ENCODE results near the gene MYH7.
"Not testable (repeated sequence)": the region's sequence is repeated elsewhere in the genome, so short reads cannot be mapped to it uniquely, and the experiment has no call there.

MYH7 gene

GRCh38 chr14:23407516-23408306, 27.7 kb downstream of the MYH7 start, which contains the start of gene MYH6:
Gene MYH6 (minus strand): TSS chr14:23408273. CDS start chr14:23407223, 1,050 bp downstream.
- DNase-seq (ENCODE audit: low read depth in 2 of 2), result no peak

- no peak for DNase-seq (ENCODE audit: low read depth in 2 of 2)
Measured at GRCh38 chr14:23406725-23407355, 28.6 kb downstream of the MYH7 start.

GRCh38 chr14:23406244-23406643, 29.2 kb downstream of the MYH7 start:
- DNase-seq (ENCODE audit: low read depth in 2 of 2), result no peak

- DNase-seq (ENCODE audit: low read depth in 2 of 2), result no peak
Measured at GRCh38 chr14:23405516-23406025, 29.9 kb downstream of the MYH7 start.

- no peak for DNase-seq (ENCODE audit: low read depth in 2 of 2)
Measured at GRCh38 chr14:23405096-23405495, 30.4 kb downstream of the MYH7 start.

- DNase-seq (ENCODE audit: low read depth in 2 of 2), result no peak
Measured at GRCh38 chr14:23404331-23404900, 31.0 kb downstream of the MYH7 start.

GRCh38 chr14:23403908-23404307, 31.6 kb downstream of the MYH7 start:
- no peak for DNase-seq (ENCODE audit: low read depth in 2 of 2)

GRCh38 chr14:23403139-23403438, 32.4 kb downstream of the MYH7 start:
- DNase-seq (ENCODE audit: low read depth in 2 of 2), result no peak

GRCh38 chr14:23402296-23403138, 32.9 kb downstream of the MYH7 start:
- DNase-seq (ENCODE audit: low read depth in 2 of 2), result no peak

GRCh38 chr14:23401291-23401690, 34.2 kb downstream of the MYH7 start:
- DNase-seq (ENCODE audit: low read depth in 2 of 2), result no peak

- DNase-seq (ENCODE audit: low read depth in 2 of 2), result not testable (repeated sequence)
Measured at GRCh38 chr14:23400496-23401149, 34.8 kb downstream of the MYH7 start.

GRCh38 chr14:23399591-23399990, 35.9 kb downstream of the MYH7 start:
- DNase-seq (ENCODE audit: low read depth in 2 of 2), result no peak

- DNase-seq (ENCODE audit: low read depth in 2 of 2), result no peak
Measured at GRCh38 chr14:23399136-23399535, 36.3 kb downstream of the MYH7 start.

- DNase-seq (ENCODE audit: low read depth in 2 of 2), result no peak
Measured at GRCh38 chr14:23398348-23398747, 37.1 kb downstream of the MYH7 start.

- DNase-seq (ENCODE audit: low read depth in 2 of 2), result no peak
Measured at GRCh38 chr14:23396781-23397407, 38.6 kb downstream of the MYH7 start.

- no peak for DNase-seq (ENCODE audit: low read depth in 2 of 2)
Measured at GRCh38 chr14:23396126-23396525, 39.3 kb downstream of the MYH7 start.

- no peak for DNase-seq (ENCODE audit: low read depth in 2 of 2)
Measured at GRCh38 chr14:23392613-23393012, 42.8 kb downstream of the MYH7 start.

GRCh38 chr14:23389871-23390270, 45.6 kb downstream of the MYH7 start:
- not testable (repeated sequence) for DNase-seq (ENCODE audit: low read depth in 2 of 2)

- no peak for DNase-seq (ENCODE audit: low read depth in 2 of 2)
Measured at GRCh38 chr14:23389396-23389795, 46.1 kb downstream of the MYH7 start.

- no peak for DNase-seq (ENCODE audit: low read depth in 2 of 2)
Measured at GRCh38 chr14:23388996-23389395, 46.5 kb downstream of the MYH7 start.
